ENCODE results near the gene ODF2L.
"Not testable (repeated sequence)": the region's sequence is repeated elsewhere in the genome, so short reads cannot be mapped to it uniquely, and the experiment has no call there.

The ODF2L gene

DNA sequence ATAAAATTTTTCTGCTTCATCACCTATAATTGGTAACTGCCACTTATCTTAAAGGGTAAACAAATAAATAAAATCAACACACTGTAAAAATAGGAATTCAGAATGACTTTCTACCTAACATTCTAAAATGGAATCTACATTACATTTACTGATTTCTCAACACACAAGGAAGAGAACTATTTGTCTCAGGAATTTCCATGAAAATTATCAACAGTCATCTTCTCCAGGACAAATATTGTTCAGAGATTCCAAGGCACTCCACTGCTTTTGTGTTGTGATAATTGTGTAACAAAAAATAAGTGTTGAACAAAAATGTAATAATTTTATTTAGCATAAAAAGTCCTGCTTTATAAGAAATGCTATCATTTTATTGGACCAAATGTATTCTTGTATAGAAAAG, 7.3 kb downstream of the ODF2L start:
- no peak for DNase-seq (ENCODE audit: low spot score)

DNA sequence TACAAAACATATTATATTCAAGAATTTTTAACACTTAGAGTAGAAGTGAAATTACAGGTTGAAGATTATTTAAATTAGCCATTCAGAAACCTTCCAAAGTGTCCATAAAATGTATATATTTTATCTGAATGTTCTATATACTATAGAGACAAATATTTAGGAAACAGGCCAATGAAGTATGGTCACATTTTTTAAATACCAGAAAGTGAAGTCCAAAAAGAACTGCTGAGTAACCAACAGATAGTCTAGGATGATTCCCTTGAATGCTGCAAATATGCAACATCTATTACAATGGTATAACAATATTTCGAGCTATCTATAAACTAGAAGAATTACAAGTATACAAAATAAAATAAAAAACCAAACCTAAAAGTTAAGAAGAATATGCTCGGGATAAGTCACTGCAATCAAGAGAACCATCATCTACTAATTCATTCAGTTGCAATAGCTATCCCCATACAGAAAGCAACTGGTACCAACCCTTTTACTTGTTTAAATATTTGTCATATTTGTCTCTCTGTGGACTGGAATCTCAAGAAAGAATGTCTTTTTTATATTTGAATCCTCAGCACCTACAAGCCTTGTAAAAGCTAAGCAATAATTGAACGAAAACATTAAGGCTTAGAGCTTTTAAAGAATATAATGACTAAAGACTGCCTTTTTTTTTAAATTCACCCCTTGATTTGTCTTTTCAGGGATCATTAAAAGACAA, 8.1 kb downstream of the ODF2L start:
- DNase-seq (ENCODE audit: low spot score): no peak

DNA sequence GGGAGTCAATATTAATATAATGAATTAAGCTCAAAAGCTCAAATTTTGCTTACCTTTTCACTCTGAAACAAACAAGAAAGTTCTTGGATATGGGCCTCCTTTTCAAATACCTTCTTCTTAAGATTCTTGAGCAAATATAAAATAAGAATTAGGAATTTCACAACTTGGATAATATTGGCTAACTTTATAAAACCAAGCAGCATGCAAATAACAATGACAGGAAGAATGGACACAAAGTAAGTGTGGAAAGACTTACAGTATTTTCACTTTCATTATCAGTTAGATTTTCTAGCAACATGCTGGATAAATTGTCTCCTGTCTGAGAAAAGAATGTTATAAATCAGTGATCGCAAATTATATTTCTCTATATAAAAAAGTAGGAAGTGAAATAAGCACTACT, 13.2 kb downstream of the ODF2L start:
- no peak for DNase-seq (ENCODE audit: low spot score)

DNA sequence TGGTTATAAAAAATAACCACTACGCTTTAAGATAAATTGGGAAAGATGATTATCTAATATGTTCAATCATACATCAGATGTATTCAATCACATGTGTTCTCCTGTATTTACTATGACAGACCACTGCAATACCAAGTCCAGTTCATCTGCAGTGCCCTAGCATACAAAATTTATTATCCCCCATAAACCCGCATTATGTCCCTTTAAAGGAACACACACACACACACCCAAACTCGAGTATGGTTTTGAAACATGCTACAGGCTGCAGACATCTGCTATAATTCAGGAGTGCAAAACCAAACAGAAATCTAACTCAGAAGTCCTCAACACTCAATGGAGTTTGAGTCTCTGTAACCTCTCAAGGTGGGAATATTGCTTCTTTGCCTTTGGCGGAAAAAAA, 14.9 kb downstream of the ODF2L start:
- DNase-seq (ENCODE audit: low spot score): no peak

DNA sequence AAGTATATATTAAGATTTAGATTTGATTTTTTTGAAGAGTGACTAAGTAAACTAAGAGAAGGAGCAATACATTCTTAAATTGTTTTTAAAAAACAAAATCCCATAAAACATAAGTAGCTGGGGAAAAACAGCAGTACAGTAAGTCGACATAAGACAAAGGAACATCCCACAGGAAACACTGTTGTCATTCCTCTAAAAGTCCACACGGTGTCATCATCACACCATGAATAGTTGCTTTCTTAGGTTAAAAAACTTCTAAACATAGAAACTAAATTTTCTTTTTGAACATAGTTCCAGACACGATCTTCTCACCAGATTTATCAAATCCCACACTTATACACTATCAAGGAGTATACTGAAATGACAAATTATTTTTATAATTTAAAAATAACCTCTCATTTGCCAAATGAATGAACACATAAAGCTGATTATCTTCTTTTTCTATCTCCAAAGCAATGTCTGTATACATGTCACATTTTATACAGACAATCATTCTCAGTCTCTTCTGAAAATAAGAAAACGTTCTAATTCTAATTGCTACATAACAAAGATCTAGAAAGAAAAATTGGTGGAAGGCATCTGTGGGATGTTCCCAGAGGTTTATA, 15.8 kb downstream of the ODF2L start:
- DNase-seq (ENCODE audit: low spot score): peak; percentile 49

DNA sequence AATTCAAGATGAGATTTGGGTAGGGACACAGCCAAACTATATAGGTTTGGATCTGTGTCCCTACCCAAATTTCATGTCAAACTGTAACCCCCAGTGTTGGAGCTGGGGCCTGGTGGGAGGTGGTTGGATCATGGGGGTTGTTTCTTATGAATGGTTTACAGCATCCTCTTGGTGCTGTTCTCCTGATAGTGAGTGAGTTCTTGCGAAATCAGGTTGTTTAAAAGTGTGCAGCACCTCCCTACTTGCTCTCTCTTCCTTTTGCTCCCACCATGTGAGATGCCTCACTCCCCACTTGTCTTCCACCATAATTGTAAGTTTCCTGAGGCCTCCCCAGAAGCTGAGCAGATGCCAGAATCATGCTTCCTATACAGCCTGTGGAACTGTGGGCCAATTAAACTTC, 17.3 kb downstream of the ODF2L start:
- no peak for DNase-seq (ENCODE audit: low spot score)

DNA sequence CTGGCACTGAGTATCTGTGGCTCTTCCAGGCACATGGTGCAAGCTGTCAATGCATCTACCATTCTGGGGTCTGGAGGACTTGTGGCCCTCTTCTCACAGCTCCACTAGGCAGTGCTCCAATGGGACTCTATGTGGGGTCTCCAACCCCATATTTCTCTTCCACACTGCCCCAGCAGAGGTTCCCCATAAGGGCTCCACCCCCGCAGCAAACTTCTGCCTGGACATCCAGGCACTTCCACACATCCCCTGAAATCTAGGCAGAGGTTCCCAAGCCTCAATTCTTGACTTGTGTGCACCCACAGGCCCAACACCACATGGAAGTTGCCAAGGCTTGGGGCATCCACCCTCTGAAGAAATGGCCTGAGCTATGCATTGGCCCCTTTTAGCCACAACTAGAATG, 18.8 kb downstream of the ODF2L start:
- DNase-seq (ENCODE audit: low spot score): no peak

DNA sequence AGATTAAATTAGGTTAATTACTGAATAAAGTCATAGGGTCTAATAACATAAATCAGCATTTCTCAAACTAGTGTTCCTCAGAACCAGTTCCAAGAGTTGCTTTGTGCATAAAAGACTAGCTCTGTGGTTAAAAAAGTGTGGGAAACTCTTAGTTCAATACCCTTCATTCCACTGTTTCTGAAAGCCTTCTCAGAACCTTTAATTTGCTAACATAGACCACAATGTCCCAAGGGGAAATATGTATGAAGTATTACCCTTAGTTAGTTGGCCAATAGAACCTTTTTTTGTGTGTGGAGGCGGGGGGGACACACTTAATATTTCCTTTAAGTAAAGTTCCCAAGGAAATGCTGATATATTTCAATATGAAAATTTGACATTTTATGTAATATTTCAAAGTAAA, 20.4 kb downstream of the ODF2L start:
- DNase-seq (ENCODE audit: low spot score): no peak

DNA sequence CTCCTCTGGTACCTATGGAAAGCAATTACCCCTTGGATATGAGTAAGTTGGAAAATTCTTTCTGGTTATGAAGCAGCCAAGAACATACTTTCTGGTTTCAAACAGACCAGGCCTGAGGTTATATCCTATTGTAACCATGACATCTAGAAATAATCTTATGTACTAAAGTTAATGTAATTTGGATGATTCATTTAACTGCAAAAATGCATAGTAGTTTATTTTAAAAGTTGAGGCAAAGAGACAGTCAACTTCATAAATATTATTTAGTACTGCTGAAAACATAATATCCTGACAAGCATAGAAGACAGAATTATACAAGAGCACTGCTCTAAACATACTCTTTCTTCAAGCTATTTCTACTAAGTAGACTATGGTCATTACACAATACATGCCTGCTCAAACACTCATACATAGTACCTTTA, 25.5 kb downstream of the ODF2L start:
- no peak for DNase-seq (ENCODE audit: low spot score)

DNA sequence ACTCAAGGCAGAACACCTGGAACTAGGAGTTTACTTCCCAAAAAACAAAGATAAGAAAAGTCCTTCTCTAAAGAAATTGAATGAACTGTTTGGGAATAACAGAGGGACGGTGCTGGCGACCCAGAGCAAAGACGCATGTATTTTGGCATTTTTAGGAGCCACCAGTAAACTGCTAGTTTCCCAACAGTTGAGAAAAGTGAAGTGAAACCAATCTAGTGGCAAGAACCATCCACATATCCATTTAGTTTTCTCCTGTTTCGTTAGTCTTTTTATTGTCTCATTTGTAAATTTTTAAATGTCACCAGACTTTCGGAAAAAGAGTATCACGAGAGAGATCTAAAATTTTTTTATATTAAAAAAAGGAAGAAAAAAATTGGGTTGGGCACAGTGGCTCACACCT, 30.2 kb downstream of the ODF2L start:
- no peak for DNase-seq (ENCODE audit: low spot score)

DNA sequence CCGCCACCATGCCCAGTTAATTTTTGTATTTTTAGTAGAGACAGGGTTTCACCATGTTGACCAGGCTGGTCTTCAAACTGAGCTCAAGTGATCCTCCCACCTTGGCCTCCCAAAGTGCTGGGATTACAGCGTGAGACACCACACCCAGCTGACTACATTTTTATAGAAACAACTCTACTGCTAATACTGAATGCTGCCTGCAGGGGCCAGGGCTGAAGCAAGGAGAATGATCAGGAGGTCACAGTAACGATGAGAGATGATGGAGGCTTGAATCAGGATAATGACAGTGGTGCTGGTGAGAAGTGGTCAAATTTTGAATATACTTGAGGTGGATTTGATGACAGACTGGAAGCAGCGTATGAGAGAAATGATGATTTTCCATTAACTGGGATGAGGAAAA, 33.3 kb downstream of the ODF2L start:
- no peak for DNase-seq (ENCODE audit: low spot score)

DNA sequence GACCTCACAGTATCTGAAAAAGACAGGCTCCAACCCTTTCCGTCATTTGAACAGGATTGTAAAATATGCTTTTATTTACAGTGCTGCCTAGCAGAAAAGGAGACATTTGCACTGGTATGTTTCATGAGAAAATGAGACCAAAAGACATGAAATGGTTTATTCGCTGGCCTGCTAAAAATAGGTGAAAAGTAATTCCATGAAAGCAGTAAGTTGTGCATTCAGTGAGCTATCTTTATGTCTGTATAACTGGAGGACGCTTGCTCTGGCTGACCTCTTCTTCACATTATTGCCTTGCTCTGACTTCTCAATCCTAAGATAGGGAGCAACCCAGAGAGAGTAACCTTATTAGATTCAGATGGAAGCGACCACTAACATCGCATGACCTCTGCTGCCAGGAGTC, 38.3 kb downstream of the ODF2L start:
- DNase-seq (ENCODE audit: low spot score): no peak

DNA sequence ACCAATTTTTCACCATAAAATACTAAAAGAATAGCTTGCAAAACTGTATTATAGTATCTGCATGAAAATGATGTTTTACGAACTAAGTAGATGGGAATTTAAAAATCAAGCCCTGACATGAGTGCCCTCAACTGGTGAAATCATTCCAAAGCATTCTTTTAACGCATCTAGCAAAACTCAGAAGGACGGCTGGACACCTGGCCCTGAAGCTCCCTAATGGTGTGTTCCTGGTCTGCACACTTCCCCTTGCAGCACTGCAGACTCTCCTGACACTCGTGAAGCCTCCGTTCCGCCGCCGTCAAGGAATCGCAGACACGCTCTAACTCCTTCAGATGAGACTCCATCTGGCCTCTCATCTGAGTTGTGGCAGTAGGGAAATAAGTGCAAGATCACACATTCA, 39.9 kb downstream of the ODF2L start:
- DNase-seq (ENCODE audit: low spot score): no peak

DNA sequence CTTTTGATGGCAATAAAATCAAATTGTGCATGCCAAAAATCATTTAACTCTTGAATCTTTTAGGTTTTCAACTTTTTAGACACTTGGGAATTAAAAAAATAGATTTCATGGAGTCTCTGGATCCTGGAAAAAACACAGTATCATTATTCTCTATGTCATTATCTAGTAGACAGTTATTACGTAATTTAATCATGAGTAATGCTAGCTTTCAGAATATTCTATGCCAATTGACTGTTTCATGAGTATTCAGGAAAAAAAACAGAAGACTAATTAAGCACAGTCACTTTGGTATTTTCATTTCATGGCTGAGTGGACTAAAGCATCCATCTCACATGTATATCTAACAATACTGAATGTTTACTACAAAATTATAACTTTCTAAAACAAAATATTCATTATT, 44.0 kb downstream of the ODF2L start:
- no peak for DNase-seq (ENCODE audit: low spot score)

DNA sequence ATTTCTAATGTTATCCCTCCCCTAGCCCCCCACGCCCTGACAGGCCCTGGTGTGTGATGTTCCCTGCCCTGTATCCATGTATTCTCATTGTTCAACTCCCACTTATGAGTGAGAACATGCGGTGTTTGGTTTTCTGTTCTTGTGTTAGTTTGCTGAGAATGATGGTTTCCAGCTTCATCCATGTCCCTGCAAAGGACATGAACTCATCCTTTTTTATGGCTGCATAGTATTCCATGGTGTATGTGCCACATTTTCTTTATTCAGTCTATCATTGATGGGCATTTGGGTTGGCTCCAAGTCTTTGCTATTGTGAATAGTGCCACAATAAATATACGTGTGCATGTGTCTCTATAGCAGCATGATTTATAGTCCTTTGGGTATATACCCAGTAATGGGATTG, 45.9 kb downstream of the ODF2L start:
- not testable (repeated sequence) for DNase-seq (ENCODE audit: low spot score)

DNA sequence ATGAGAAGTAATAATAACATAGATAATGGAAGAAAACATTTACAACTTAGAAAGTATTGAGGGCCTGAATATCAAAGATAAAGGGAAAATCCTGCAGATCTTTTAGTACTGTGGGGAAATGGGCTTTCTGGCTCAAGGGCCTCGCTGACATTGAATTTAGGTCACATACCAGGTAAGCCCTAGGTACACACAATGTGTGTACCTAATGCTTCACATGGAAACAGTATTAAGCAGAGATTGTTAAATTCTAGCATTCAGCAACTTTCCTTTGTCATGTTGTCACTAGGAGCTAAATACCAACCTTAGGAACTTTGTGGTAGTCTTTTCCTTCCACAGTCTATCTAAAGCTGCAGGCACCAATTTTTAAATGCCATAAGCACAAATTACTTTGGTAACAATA, 49.7 kb downstream of the ODF2L start:
- DNase-seq (ENCODE audit: low spot score): no peak

DNA sequence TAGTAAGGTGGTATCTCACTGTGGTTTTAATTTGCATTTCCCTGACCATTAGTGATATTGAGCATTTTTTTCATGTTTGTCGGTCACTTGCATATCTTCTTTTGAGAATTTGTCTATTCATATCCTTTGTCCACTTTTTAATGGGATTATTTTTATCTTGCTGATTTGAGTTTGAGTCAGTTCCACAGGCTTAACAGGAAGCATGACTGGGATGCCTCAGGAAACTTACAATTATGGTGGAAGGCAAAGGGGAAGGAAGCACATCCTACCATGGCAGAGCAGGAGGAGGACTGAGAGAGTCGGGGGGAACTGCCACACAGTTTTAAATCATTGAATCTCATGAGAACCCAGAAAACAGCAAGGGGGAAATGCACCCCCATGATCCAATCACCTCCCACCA, 51.1 kb downstream of the ODF2L start:
- no peak for DNase-seq (ENCODE audit: low spot score)

DNA sequence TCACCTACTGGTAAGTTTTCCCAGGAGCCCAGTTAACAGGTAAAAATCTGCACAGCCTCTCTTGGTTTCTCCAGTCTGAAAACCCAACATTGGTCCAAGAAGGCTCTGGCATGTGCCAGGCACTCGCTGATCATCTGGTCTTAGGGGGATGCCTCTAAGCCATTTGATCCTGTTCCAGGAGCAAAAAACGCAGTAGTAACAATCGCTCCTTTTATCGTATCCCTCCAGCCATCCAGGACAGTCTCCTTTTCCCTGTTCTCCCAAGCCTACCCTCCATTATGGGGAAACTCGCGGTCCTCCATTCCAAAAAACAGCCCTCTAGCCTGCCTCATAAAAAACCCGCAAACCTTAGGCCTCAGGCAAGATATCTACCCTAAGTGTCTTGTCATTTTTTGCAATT, 56.2 kb downstream of the ODF2L start:
- no peak for DNase-seq (ENCODE audit: low spot score)

DNA sequence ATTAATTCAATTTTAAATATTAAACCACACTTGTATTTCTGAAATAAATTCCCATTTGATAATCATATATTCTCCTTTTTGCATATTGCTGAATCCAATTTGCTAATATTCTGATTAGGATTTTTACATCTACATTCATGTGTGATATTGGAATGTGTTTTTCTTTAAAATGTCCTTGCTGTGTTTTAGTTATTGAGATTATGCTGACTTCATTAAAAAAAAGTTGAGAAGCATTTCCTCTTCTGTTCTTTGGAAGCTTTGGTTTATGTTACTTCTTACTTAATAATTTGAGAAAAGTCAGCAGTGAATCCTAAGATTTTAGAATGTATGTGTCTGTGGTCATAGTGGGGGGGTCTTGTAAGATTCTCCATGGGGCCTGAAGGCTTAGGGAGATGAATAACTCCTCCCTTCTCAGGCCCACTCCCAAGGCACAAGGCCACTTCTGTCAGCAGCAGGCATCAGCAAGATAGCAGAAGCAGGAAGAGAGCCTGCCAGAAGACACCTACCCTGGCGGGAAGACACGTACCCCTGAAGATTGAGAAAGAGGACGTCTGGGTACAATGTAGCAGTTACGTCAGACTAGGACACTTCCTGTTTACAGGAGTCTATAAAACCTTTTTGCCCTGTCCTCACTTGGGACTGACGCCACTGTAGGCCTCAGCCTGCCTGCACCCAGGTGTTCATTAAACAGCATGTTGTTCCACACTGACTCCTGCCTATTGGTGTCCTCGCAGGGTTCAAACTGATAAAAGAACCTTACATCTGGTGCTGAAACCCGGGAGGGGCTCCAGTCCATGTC, 56.9 kb downstream of the ODF2L start:
- DNase-seq (ENCODE audit: low spot score): no peak

DNA sequence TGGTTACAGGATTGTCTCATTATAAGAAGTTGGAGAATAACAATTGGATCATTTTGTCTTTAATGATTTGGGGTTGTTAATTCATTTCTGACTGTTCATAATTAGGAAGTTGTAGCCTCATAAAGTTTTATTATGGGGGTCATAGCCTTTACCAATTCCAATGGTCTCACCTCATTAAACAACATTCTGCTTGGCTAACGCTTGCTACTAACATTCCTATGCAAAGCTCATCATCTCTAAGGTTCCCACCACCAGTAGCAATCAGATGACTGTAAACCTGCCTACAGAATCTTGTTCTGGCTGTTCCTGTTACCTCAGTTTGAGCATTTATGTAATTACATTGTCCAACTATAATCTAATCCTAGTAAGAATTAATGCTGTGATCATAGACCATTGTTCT, 60.2 kb downstream of the ODF2L start:
- DNase-seq (ENCODE audit: low spot score): no peak

DNA sequence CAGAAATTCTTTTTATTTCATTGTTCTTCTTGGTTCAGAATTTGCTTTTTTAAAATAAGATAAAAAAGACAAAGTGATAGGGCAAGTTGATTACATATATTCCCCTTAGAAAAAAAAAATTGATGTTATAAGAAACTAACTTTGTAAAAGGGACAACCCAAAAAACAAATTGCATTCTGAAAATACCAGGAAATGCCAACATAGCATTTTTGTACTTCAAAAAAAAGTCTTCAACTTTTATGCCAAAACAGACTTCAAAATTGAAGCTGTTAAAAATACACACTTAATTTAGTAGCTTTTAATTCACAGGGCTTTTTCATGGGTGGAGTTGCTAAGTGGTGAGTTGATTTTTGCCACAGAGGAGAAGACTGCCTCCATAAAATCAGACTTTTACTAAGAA, 70.9 kb downstream of the ODF2L start:
- DNase-seq (ENCODE audit: low spot score): no peak

DNA sequence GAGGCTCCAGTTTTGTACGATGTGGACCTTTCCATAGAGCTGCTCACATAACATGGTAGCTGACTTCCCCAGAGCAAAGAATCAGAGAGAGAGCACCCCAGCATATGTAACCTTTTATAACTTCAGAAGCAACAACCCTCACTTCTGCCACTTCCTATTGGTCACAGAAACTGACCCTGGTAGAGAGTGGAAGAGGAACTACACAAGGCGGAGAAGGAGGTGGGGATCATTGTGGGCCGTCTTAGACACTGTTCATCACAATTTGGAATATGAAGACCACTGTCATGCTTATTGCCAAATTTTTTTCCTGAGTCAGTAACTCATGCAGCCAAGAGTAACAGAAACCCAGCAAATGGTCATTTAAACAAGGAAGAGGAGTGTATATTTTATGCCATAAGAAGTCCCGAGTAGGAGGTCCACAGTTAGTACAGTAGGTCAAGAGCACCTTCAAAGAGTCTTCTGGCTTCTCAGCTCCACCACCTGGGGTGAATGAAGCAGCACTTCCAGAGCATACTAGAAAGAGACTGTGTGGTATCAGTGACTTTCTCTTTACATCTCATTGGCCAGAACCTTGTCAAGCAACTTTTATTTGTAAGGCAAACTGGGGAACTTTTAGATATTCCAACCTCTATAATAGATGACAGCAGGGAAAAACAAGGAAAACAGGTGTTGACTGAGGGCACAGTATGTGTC, 71.8 kb downstream of the ODF2L start:
- no peak for DNase-seq (ENCODE audit: low spot score)
